C4-2B (cell line): Measurements from ENCODE around the gene GIMAP4.

Experiments
- ZFX ChIP-seq: fragments of 450-650 bp; IDR thresholded peaks from 2 replicates; pipeline ENCODE4 v1.6.1; 2017
- TF ChIP-seq, protein P1 (sequence below): fragments of 450-650 bp; conservative IDR thresholded peaks from 2 replicates; pipeline ENCODE4 v1.5.1; 2017; ENCODE audit warnings: mild to moderate bottlenecking

DNA sequence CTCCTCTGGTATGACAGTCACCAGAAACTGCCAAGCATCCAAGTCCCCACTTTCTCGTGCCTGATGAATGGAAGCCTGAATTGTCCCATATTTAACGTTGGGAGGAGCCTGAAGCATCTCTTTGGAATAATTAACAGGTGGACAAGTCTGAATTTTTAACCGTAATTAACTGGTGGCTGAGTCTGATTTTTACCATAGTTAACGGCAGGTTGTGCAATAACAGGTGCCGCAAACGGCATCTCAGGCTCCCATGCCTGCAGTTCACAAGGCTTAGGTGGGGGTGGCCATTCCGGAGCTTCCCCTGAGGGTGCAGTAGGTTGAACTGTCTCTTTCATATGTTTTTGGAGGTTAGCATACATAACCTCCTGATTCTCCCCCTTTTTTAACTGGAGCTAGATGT, 2.0 kb upstream of the GIMAP4 start:
- TF ChIP-seq, protein P1, sequence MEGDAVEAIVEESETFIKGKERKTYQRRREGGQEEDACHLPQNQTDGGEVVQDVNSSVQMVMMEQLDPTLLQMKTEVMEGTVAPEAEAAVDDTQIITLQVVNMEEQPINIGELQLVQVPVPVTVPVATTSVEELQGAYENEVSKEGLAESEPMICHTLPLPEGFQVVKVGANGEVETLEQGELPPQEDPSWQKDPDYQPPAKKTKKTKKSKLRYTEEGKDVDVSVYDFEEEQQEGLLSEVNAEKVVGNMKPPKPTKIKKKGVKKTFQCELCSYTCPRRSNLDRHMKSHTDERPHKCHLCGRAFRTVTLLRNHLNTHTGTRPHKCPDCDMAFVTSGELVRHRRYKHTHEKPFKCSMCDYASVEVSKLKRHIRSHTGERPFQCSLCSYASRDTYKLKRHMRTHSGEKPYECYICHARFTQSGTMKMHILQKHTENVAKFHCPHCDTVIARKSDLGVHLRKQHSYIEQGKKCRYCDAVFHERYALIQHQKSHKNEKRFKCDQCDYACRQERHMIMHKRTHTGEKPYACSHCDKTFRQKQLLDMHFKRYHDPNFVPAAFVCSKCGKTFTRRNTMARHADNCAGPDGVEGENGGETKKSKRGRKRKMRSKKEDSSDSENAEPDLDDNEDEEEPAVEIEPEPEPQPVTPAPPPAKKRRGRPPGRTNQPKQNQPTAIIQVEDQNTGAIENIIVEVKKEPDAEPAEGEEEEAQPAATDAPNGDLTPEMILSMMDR: no peak
- TF ChIP-seq ZFX: no peak
